ENCODE data around the gene ATP6V1G3. TPM values are rescaled to one million over a fixed set of nuclear protein-coding genes. Genes with fewer than 3 reads are reported as not detected.

ATP6V1G3 gene
- total and polyA plus RNA-seq, 9 of the 15 experiments (the other 6 are each of a cell fraction or from before 2014, with no cell fraction given): 0.32 TPM; not detected in 8

DNA sequence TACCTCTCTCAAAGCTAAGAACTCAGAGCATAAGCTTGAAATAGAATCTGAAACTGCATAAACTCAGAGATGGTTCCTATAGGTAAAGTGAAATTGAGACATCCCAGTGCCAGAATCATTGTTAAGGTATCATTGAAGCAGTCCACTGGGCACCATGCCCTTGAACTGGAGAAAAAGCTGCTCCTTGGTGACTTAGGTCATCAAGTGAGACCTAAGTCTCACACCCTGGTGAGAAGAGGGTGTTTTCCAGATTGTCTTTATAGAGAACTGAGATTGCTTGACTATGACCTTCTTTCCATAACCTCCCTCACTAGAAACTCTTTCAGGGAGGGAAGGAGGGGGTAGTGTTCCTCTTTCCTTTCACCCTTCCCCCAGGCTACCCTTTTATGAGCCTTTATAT is 9.4 kb upstream of the ATP6V1G3 start:
- H4K20me1 ChIP-seq (replicated peaks; ENCODE audit: control insufficient read depth, insufficient read depth, low read length): no peaks in the 10 kb centered on the region
- H3K36me3 ChIP-seq (ENCODE audit: control insufficient read depth, insufficient read depth, low read length): no peaks in the 10 kb centered on the region
- ATAC-seq (no peak), DNase-seq (ENCODE audit: extremely low read depth in 1 of 4, low spot score in 3 of 4) (no peak), FAIRE-seq (no peak)
- no peak overlapping the region for H3K9ac ChIP-seq (ENCODE audit: insufficient read depth in 1 of 2, low read depth in 2 of 2, low read length in 2 of 2)
- in situ Hi-C loops (cut with MboI): no loop called here
- H3K27me3 ChIP-seq (ENCODE audit: control insufficient read depth in 2 of 2, insufficient read depth in 2 of 2, low read length in 2 of 2): no peaks in the 10 kb centered on the region
- ChIA-PET POLR2A (no interaction called here), CTCF (ENCODE audit: low intra/inter-chr PET ratio) (no interaction called here)
- no peak overlapping the region for H2AFZ ChIP-seq (ENCODE audit: low read depth, low read length)
- no peak overlapping the region for H3K4me3 ChIP-seq
- H3K4me2 ChIP-seq (ENCODE audit: insufficient read depth, low read length): no peak overlapping the region
- H3K9me3 ChIP-seq (replicated peaks; ENCODE audit: control insufficient read depth, insufficient read depth, low read depth, low read length): no peaks in the 10 kb centered on the region
- no peaks in the 10 kb centered on the region for H3K79me2 ChIP-seq (ENCODE audit: control insufficient read depth, insufficient read depth, low read length)
- intact Hi-C loops (cut with micrococcal nuclease): no loop called here
- BruUV-seq (replicated peaks): no TSS peak
- no peaks in the 10 kb centered on the region for H3K4me1 ChIP-seq (replicated peaks in 1 of 2; ENCODE audit: control insufficient read depth in 2 of 2, insufficient read depth in 2 of 2, low read length in 2 of 2)
- H3K27ac ChIP-seq (ENCODE audit: extremely low read depth, low read depth, low read length): no peak overlapping the region
- no peaks in the 10 kb centered on the region for H3K9me1 ChIP-seq (ENCODE audit: control insufficient read depth, insufficient read depth, low read length)
- TF ChIP-seq ZEB2 (IDR thresholded peaks at IDR 0.05) (no peak), RNF2 (IDR thresholded peaks at IDR 0.05) (no peak), SREBF2 (CRISPR knock-in tag; IDR thresholded peaks at IDR 0.05) (no peak), U2AF2 (optimal IDR thresholded peaks at IDR 0.05; ENCODE audit: low read depth, low read length) (no peak), HDAC3 (IDR thresholded peaks at IDR 0.05; ENCODE audit: borderline replicate concordance, partially characterized antibody) (no peak), CBX1 (IDR thresholded peaks at IDR 0.05; ENCODE audit: low read depth) (no peak), ZNF766 (CRISPR knock-in tag; conservative IDR thresholded peaks at IDR 0.05) (no peak), LEF1 (IDR thresholded peaks at IDR 0.05) (no peak), NR2F6 (CRISPR knock-in tag; IDR thresholded peaks at IDR 0.05) (no peak), ZC3H11A (IDR thresholded peaks at IDR 0.05; ENCODE audit: low read depth, low read length) (no peak), TBP (optimal IDR thresholded peaks at IDR 0.05; ENCODE audit: low read depth, low read length) (no peak), PTRF (tag; IDR thresholded peaks at IDR 0.05) (no peak), MAZ (CRISPR knock-in tag; conservative IDR thresholded peaks at IDR 0.05 in 1 of 2, IDR thresholded peaks at IDR 0.05 in 1 of 2) (no peak)
- TF ChIP-seq, protein P1, sequence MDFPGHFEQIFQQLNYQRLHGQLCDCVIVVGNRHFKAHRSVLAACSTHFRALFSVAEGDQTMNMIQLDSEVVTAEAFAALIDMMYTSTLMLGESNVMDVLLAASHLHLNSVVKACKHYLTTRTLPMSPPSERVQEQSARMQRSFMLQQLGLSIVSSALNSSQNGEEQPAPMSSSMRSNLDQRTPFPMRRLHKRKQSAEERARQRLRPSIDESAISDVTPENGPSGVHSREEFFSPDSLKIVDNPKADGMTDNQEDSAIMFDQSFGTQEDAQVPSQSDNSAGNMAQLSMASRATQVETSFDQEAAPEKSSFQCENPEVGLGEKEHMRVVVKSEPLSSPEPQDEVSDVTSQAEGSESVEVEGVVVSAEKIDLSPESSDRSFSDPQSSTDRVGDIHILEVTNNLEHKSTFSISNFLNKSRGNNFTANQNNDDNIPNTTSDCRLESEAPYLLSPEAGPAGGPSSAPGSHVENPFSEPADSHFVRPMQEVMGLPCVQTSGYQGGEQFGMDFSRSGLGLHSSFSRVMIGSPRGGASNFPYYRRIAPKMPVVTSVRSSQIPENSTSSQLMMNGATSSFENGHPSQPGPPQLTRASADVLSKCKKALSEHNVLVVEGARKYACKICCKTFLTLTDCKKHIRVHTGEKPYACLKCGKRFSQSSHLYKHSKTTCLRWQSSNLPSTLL (IDR thresholded peaks at IDR 0.05): no peak
- TF ChIP-seq, protein P2, sequence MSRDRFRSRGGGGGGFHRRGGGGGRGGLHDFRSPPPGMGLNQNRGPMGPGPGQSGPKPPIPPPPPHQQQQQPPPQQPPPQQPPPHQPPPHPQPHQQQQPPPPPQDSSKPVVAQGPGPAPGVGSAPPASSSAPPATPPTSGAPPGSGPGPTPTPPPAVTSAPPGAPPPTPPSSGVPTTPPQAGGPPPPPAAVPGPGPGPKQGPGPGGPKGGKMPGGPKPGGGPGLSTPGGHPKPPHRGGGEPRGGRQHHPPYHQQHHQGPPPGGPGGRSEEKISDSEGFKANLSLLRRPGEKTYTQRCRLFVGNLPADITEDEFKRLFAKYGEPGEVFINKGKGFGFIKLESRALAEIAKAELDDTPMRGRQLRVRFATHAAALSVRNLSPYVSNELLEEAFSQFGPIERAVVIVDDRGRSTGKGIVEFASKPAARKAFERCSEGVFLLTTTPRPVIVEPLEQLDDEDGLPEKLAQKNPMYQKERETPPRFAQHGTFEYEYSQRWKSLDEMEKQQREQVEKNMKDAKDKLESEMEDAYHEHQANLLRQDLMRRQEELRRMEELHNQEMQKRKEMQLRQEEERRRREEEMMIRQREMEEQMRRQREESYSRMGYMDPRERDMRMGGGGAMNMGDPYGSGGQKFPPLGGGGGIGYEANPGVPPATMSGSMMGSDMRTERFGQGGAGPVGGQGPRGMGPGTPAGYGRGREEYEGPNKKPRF (IDR thresholded peaks at IDR 0.05; ENCODE audit: low read depth, low read length): no peak
- TF ChIP-seq, protein P3, sequence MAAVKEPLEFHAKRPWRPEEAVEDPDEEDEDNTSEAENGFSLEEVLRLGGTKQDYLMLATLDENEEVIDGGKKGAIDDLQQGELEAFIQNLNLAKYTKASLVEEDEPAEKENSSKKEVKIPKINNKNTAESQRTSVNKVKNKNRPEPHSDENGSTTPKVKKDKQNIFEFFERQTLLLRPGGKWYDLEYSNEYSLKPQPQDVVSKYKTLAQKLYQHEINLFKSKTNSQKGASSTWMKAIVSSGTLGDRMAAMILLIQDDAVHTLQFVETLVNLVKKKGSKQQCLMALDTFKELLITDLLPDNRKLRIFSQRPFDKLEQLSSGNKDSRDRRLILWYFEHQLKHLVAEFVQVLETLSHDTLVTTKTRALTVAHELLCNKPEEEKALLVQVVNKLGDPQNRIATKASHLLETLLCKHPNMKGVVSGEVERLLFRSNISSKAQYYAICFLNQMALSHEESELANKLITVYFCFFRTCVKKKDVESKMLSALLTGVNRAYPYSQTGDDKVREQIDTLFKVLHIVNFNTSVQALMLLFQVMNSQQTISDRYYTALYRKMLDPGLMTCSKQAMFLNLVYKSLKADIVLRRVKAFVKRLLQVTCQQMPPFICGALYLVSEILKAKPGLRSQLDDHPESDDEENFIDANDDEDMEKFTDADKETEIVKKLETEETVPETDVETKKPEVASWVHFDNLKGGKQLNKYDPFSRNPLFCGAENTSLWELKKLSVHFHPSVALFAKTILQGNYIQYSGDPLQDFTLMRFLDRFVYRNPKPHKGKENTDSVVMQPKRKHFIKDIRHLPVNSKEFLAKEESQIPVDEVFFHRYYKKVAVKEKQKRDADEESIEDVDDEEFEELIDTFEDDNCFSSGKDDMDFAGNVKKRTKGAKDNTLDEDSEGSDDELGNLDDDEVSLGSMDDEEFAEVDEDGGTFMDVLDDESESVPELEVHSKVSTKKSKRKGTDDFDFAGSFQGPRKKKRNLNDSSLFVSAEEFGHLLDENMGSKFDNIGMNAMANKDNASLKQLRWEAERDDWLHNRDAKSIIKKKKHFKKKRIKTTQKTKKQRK (IDR thresholded peaks at IDR 0.05; ENCODE audit: borderline replicate concordance, low read depth, low read length): no peak
- TF ChIP-seq, protein P4, sequence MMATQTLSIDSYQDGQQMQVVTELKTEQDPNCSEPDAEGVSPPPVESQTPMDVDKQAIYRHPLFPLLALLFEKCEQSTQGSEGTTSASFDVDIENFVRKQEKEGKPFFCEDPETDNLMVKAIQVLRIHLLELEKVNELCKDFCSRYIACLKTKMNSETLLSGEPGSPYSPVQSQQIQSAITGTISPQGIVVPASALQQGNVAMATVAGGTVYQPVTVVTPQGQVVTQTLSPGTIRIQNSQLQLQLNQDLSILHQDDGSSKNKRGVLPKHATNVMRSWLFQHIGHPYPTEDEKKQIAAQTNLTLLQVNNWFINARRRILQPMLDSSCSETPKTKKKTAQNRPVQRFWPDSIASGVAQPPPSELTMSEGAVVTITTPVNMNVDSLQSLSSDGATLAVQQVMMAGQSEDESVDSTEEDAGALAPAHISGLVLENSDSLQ (IDR thresholded peaks at IDR 0.05): no peak

All from K562 (cell line).